AG04450 (cell line): ENCODE results near the gene NPHP4. TPM values are rescaled to one million over a fixed set of nuclear protein-coding genes. Genes with fewer than 3 reads are reported as not detected.

Experiments
- CTCF ChIA-PET: fragments of 300-600, 350-600 bp; formaldehyde crosslinking; extraction: SDS; loops from one replicate; lab custom pipeline; 2022; ENCODE audit warnings: antibody characterized with exemption, inconsistent platforms; lab: Charles Lee
- POLR2A ChIA-PET: fragments of 350-600 bp; formaldehyde crosslinking; extraction: SDS; loops from one replicate; lab custom pipeline; 2021; ENCODE audit warnings: antibody characterized with exemption, inconsistent platforms; lab: Yijun Ruan, JAX
- DNase-seq: peaks from one replicate; pipeline ENCODE4 v3.0.0-alpha.2; 2011; ENCODE audit warnings: low read depth, low spot score
- H3K27ac ChIP-seq: one replicate; pipeline ENCODE4 v1.5.1; 2012; ENCODE audit warnings: low read depth, low read length, control low read depth
- H3K27me3 ChIP-seq: one replicate; pipeline ENCODE4 v1.6.0; 2012; ENCODE audit warnings: low read length; ENCODE audit not compliant: control insufficient read depth, insufficient read depth
- H3K4me3 ChIP-seq: 2 replicates; pipeline ENCODE4 v1.5.1; 2011; ENCODE audit warnings: mild to moderate bottlenecking, low read depth, low read length, control low read depth
- H3K9me3 ChIP-seq: 2 replicates; pipeline ENCODE4 v1.5.1; 2012; ENCODE audit warnings: low read length; ENCODE audit not compliant: control insufficient read depth, insufficient read depth
- polyA plus RNA-seq: library from polyadenylated mRNA; depleted of rRNA; stranded (reverse); fragments of >200 nt; gene quantifications from 2 replicates; pipeline ENCODE4 v1.2.3, GENCODE V29; 2011
- TF ChIP-seq, protein P1 (sequence below): IDR thresholded peaks from 2 replicates; pipeline ENCODE4 v1.5.1; 2011; ENCODE audit warnings: low read depth, low read length, control low read depth, inconsistent platforms

The NPHP4 gene
- polyA plus RNA-seq, 1 experiment, result 1.6 TPM

DNA sequence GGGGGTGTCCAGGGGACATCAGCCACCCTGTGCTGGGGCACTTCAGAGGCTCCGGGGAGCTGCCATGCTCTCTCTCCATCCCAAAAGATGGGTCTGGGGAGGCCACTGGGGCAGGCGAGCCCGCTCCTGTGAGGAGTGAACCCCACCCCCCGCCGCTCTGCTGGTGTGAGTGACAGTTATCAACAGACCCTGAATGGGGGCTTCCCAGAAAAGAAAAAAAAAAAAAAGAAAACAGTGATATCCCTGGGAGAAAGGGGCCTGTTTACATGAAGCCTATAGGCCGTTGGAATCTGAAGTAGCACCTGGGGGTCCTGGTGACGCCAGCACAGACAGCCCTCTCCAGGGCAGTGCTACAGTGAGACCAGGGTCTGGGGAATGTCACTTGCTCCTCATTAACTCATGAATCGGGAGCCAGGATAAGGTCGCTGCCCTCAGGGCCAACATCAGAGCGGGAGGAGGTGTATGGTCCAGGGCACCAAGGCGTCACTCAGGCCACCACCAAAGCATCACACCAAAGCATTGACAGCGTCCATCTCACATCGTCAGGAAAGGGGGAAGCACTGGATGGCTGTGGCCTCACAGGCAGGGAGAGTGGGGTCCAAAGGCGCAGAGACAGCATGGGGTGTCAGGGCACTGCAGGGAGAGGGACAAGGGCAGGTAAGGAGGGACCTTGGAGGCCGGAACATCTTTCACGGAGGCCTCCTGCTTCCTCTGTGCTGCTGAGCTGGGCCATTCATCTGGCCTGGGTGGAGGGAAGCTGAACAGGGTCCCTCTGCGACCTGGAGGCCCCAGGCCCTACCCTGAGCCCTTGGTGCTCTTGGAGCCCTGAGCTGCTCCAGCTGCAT, 8.4 kb upstream of the NPHP4 start:
- ChIA-PET POLR2A (no interaction called here), CTCF (no interaction called here)
- no peak overlapping the region for H3K27ac ChIP-seq
- H3K4me3 ChIP-seq, result no peak overlapping the region
- H3K27me3 ChIP-seq, result no peaks in the 10 kb centered on the region
- no peak for DNase-seq
- H3K9me3 ChIP-seq, result no peaks in the 10 kb centered on the region; the same call in 1 of the 2 replicates
- TF ChIP-seq, protein P1, sequence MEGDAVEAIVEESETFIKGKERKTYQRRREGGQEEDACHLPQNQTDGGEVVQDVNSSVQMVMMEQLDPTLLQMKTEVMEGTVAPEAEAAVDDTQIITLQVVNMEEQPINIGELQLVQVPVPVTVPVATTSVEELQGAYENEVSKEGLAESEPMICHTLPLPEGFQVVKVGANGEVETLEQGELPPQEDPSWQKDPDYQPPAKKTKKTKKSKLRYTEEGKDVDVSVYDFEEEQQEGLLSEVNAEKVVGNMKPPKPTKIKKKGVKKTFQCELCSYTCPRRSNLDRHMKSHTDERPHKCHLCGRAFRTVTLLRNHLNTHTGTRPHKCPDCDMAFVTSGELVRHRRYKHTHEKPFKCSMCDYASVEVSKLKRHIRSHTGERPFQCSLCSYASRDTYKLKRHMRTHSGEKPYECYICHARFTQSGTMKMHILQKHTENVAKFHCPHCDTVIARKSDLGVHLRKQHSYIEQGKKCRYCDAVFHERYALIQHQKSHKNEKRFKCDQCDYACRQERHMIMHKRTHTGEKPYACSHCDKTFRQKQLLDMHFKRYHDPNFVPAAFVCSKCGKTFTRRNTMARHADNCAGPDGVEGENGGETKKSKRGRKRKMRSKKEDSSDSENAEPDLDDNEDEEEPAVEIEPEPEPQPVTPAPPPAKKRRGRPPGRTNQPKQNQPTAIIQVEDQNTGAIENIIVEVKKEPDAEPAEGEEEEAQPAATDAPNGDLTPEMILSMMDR, result no peak

DNA sequence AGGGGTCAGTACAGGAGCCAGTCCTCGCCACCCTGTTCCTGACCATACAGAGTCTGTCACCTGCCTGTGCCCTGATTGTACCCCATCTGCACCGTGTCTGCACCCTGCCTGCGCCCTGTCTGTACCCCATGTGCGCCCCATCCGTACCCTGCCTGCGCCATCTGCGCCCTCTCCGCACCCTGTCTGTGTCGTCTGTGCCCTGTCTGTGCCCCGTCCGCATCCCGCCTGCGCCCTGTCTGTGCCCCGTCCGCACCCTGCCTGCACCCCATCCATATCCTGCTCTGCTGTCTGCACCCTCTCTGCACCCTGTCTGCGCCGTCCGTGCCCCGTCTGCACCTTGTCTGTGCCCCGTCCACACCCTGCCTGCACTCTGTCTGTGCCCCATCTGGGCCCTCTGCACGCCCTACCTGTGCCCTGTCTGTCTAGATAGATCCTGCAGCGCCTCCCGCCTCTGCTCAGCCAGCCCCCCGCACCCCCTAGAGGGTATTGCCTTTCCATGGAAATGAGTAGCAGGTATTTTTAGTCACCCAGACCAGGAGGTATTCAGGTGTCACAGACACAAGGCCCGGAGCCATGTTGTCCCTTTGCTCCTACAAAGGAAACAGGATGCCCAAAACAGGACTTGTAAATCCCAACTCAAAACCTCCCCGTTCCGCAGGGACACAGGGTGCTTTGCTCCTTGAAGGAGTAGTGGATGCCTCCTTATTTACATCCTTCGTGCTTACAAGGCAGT, 7.7 kb upstream of the NPHP4 start:
- POLR2A ChIA-PET, result no interaction called here
- Histone ChIP-seq H3K9me3 (no peaks in the 10 kb centered on the region; the same call in 1 of the 2 replicates), H3K27me3 (no peaks in the 10 kb centered on the region), H3K27ac (no peak overlapping the region), H3K4me3 (no peak overlapping the region)
- no peak for DNase-seq
- TF ChIP-seq, protein P1, result no peak
- CTCF ChIA-PET, result no interaction called here

DNA sequence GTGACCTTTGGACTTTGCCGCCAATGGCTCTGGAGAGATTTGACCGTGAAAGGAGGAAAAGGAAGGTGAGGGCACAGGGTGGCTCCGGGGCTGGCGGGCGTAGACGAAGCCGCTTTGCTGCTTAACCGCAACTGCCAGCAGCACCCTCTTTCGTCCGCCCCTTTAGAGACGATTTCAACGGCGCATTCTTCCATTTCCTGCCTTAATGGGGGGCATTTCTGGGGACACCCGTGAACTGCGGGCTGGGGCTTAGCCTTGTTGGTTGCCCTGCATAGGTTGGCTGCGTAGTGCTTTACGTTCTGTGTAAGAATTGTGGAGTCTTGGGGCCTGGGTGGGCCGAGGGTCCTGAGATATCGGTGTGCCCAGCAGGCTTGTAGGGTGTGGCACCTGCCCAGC, 6.7 kb upstream of the NPHP4 start:
- no peaks in the 10 kb centered on the region; the same call in 1 of the 2 replicates for H3K9me3 ChIP-seq
- TF ChIP-seq, protein P1, result no peak
- ChIA-PET CTCF (no interaction called here), POLR2A (no interaction called here)
- H3K27me3 ChIP-seq, result no peaks in the 10 kb centered on the region
- DNase-seq, result no peak
- no peak overlapping the region for H3K4me3 ChIP-seq
- H3K27ac ChIP-seq, result no peak overlapping the region

DNA sequence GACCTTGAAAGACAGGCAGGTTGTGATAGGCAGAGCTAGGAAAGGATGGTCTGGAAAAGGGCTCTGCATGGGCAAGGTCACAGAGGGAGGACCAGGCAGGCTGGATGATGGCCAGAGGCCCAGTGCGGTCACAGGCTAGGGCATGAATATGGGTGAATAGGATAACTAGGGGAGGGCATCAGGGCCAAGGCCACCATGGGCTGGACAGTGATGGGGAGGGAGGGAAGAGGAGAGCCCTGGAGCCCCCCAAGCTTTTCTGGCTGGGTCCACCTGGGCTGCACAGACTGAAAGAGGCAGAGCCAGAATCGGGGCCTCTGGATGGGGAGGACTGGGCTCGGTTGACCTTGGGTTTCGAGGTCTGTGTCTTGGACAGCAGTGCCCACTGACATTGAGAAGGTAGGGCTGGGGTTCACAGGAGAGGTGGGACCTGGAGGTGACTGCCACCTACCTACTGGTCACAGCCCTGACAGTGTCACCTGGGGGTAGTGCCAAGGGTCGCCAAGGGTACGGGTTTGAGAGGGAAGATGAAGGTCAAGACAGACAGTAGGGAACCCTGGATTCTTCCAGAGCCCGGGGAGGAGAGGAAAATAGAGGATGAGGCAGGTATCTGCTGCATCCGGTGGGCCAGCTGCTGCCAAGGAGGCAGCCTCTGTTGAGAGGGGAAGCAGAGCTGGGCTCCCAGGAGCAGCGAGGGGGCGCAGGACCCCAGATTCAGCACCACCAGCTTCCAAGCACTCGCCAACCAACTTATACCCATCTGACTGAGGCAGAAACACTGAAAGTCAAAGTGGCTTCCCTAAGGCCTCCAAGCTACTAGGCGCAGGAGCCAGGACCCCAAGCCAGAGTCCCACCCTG, 6.1 kb upstream of the NPHP4 start:
- POLR2A ChIA-PET, result no interaction called here
- Histone ChIP-seq H3K4me3 (no peak overlapping the region), H3K27me3 (no peaks in the 10 kb centered on the region), H3K9me3 (no peaks in the 10 kb centered on the region; the same call in 1 of the 2 replicates), H3K27ac (no peak overlapping the region)
- CTCF ChIA-PET, result no interaction called here
- TF ChIP-seq, protein P1, result no peak
- no peak for DNase-seq
